Measurements from ENCODE around the gene PWWP2B. TPM values are rescaled to one million over a fixed set of nuclear protein-coding genes. Genes with fewer than 3 reads are reported as not detected.

PWWP2B gene
- total and polyA plus RNA-seq, 2 donors (not counting 3 experiments of a cell fraction or from before 2014, with no cell fraction given): 4.6 to 11.8 TPM

- DNase-seq (ENCODE audit: low read depth, low spot score) (no peak), FAIRE-seq (no peak)
- Histone ChIP-seq H3K27me3 (ENCODE audit: control insufficient read depth in 2 of 2, insufficient read depth in 2 of 2, low read length in 2 of 2) (no peaks in the 10 kb centered on the region), H3K4me2 (ENCODE audit: insufficient read depth, low read length) (no peak overlapping the region), H3K9ac (replicated peaks; ENCODE audit: extremely low read depth, insufficient read depth, low read length) (no peak overlapping the region), H3K4me1 (ENCODE audit: control insufficient read depth, extremely low read depth, insufficient read depth, low read length) (no peaks in the 10 kb centered on the region), H3K9me3 (replicated peaks; ENCODE audit: control insufficient read depth, insufficient read depth, low read length) (no peaks in the 10 kb centered on the region), H3K27ac (ENCODE audit: insufficient read depth, low read depth, low read length) (no peak overlapping the region), H3K36me3 (ENCODE audit: control insufficient read depth in 2 of 2, extremely low read depth in 1 of 2, insufficient read depth in 2 of 2, low read length in 2 of 2) (no peaks in the 10 kb centered on the region), H3K9me1 (replicated peaks; ENCODE audit: control insufficient read depth, extremely low read depth, insufficient read depth, low read length) (no peaks in the 10 kb centered on the region), H2AFZ (ENCODE audit: low read depth, low read length) (no peak overlapping the region), H3K79me2 (ENCODE audit: control insufficient read depth, insufficient read depth, low read length) (no peaks in the 10 kb centered on the region), H4K20me1 (replicated peaks; ENCODE audit: control insufficient read depth, extremely low read depth, insufficient read depth, low read length) (no peaks in the 10 kb centered on the region), H3K4me3 (replicated peaks in 1 of 3; ENCODE audit: insufficient read depth in 1 of 3, low read depth in 1 of 3, low read length in 3 of 3) (no peak overlapping the region)
- ChIA-PET POLR2A (no interaction called here), CTCF (no interaction called here)
- TF ChIP-seq GATA2 (IDR thresholded peaks at IDR 0.05; ENCODE audit: insufficient read depth, insufficient read length, low read depth, low read length) (no peak), POLR2AphosphoS5 (IDR thresholded peaks at IDR 0.05; ENCODE audit: insufficient read depth, low read depth, low read length) (no peak)
- no TSS peak for BruUV-seq (replicated peaks)
- dilution Hi-C loops (cut with MboI; ENCODE audit: extremely low pct_ligation_motif_present, low sequenced_read_pairs): no loop called here
- intact Hi-C loops (cut with micrococcal nuclease): no loop called here
These were observed 45.0 kb downstream of the PWWP2B start for GRCh38 chr10:132441818-132442524.

GRCh38 chr10:132442636-132443035 is 45.6 kb downstream of the PWWP2B start:
- H3K4me1 ChIP-seq (ENCODE audit: control insufficient read depth, extremely low read depth, insufficient read depth, low read length): no peaks in the 10 kb centered on the region
- intact Hi-C loops (cut with micrococcal nuclease) (no loop called here), dilution Hi-C loops (cut with MboI; ENCODE audit: extremely low pct_ligation_motif_present, low sequenced_read_pairs) (no loop called here)
- H3K36me3 ChIP-seq (ENCODE audit: control insufficient read depth in 2 of 2, extremely low read depth in 1 of 2, insufficient read depth in 2 of 2, low read length in 2 of 2): no peaks in the 10 kb centered on the region
- no peak overlapping the region for H3K9ac ChIP-seq (replicated peaks; ENCODE audit: extremely low read depth, insufficient read depth, low read length)
- ChIA-PET CTCF (interaction anchor here (1.2 kb wide), 1 partner anchor 16 kb away, joined by 4 read pairs; no protein-coding TSS in a partner anchor), POLR2A (no interaction called here)
- no peak overlapping the region for H3K27ac ChIP-seq (ENCODE audit: insufficient read depth, low read depth, low read length)
- H3K79me2 ChIP-seq (ENCODE audit: control insufficient read depth, insufficient read depth, low read length): no peaks in the 10 kb centered on the region
- H3K4me3 ChIP-seq (replicated peaks in 1 of 3; ENCODE audit: insufficient read depth in 1 of 3, low read depth in 1 of 3, low read length in 3 of 3): no peak overlapping the region
- H2AFZ ChIP-seq (ENCODE audit: low read depth, low read length): no peak overlapping the region
- FAIRE-seq: no peak
- DNase-seq (ENCODE audit: low read depth, low spot score): no peak
- H4K20me1 ChIP-seq (replicated peaks; ENCODE audit: control insufficient read depth, extremely low read depth, insufficient read depth, low read length): no peaks in the 10 kb centered on the region
- no TSS peak for BruUV-seq (replicated peaks)
- H3K27me3 ChIP-seq (ENCODE audit: control insufficient read depth in 2 of 2, insufficient read depth in 2 of 2, low read length in 2 of 2): no peaks in the 10 kb centered on the region
- H3K4me2 ChIP-seq (ENCODE audit: insufficient read depth, low read length): no peak overlapping the region
- no peaks in the 10 kb centered on the region for H3K9me3 ChIP-seq (replicated peaks; ENCODE audit: control insufficient read depth, insufficient read depth, low read length)
- TF ChIP-seq EZH2 (IDR thresholded peaks at IDR 0.05; ENCODE audit: borderline replicate concordance, low read depth, low read length, severe bottlenecking) (no peak), CTCF (IDR thresholded peaks at IDR 0.05; ENCODE audit: extremely low read depth in 1 of 2, insufficient read depth in 1 of 2, low read depth in 1 of 2, low read length in 2 of 2) (no peak), POLR2A (IDR thresholded peaks at IDR 0.05; ENCODE audit: low read depth, low read length) (no peak), GATA2 (IDR thresholded peaks at IDR 0.05; ENCODE audit: insufficient read depth, insufficient read length, low read depth, low read length) (no peak), MYC (IDR thresholded peaks at IDR 0.05; ENCODE audit: low read depth, low read length) (no peak), POLR2AphosphoS5 (IDR thresholded peaks at IDR 0.05; ENCODE audit: insufficient read depth, low read depth, low read length) (no peak), FOS (IDR thresholded peaks at IDR 0.05; ENCODE audit: borderline replicate concordance, insufficient read depth, low read length) (no peak), JUN (IDR thresholded peaks at IDR 0.05; ENCODE audit: borderline replicate concordance, insufficient read depth, insufficient read length, low read depth) (no peak)
- TF ChIP-seq, protein P1, sequence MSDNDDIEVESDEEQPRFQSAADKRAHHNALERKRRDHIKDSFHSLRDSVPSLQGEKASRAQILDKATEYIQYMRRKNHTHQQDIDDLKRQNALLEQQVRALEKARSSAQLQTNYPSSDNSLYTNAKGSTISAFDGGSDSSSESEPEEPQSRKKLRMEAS (IDR thresholded peaks at IDR 0.05; ENCODE audit: insufficient read depth, insufficient read length): no peak
- H3K9me1 ChIP-seq (replicated peaks; ENCODE audit: control insufficient read depth, extremely low read depth, insufficient read depth, low read length): no peaks in the 10 kb centered on the region
